T-helper 1 cell treated with Interleukin-12 subunit alpha and Interleukin-12 subunit beta and Interleukin-4 antibody, amounts not matched to agents 30 μg/mL and 1 μg/mL, for 36 hours (primary cell): ENCODE data around the gene KIAA1328.
"Not testable (repeated sequence)": the region's sequence is repeated elsewhere in the genome, so short reads cannot be mapped to it uniquely, and the experiment has no call there.

Experiments used
- H3K27ac Mint-ChIP-seq: one replicate; pipeline ENCODE4 v1.8.0; 2021; ENCODE audit warnings: mild to moderate bottlenecking, mixed read lengths
- H3K27me3 Mint-ChIP-seq: one replicate; pipeline ENCODE4 v1.8.0; 2021; ENCODE audit warnings: low read depth, mixed read lengths
- H3K36me3 Mint-ChIP-seq: one replicate; pipeline ENCODE4 v1.8.0; 2021; ENCODE audit warnings: low read depth, mixed read lengths
- H3K4me1 Mint-ChIP-seq: one replicate; pipeline ENCODE4 v1.8.0; 2021; ENCODE audit warnings: low read depth, mixed read lengths
- H3K4me3 Mint-ChIP-seq: one replicate; pipeline ENCODE4 v1.8.0; 2021; ENCODE audit warnings: mild to moderate bottlenecking, moderate library complexity, mixed read lengths
- H3K9me3 Mint-ChIP-seq: one replicate; pipeline ENCODE4 v1.8.0; 2021; ENCODE audit warnings: mixed read lengths

Gene KIAA1328

GRCh38 chr18:36909282-36909681 is 80.4 kb downstream of the KIAA1328 start:
- not testable (repeated sequence) for H3K36me3 Mint-ChIP-seq, H3K9me3 Mint-ChIP-seq, H3K27me3 Mint-ChIP-seq, H3K4me1 Mint-ChIP-seq, H3K4me3 Mint-ChIP-seq, H3K27ac Mint-ChIP-seq

GRCh38 chr18:36912887-36913286 is 84.0 kb downstream of the KIAA1328 start:
- H3K4me3 Mint-ChIP-seq = no peak overlapping the region
- no peak overlapping the region for H3K27ac Mint-ChIP-seq
- H3K27me3 Mint-ChIP-seq = no peaks in the 10 kb centered on the region
- peaks cover 2% of the 10 kb centered on the region for H3K36me3 Mint-ChIP-seq
- peaks cover 5% of the 10 kb centered on the region for H3K4me1 Mint-ChIP-seq
- H3K9me3 Mint-ChIP-seq = no peaks in the 10 kb centered on the region

GRCh38 chr18:36917907-36918306 is 89.0 kb downstream of the KIAA1328 start:
- no peaks in the 10 kb centered on the region for H3K9me3 Mint-ChIP-seq
- no peak overlapping the region for H3K4me3 Mint-ChIP-seq
- H3K27ac Mint-ChIP-seq = no peak overlapping the region
- H3K4me1 Mint-ChIP-seq = peaks cover 2% of the 10 kb centered on the region
- H3K36me3 Mint-ChIP-seq = peaks cover 2% of the 10 kb centered on the region
- H3K27me3 Mint-ChIP-seq = no peaks in the 10 kb centered on the region

- Mint-ChIP-seq H3K36me3 (no peaks in the 10 kb centered on the region), H3K4me1 (no peaks in the 10 kb centered on the region), H3K27ac (no peak overlapping the region), H3K4me3 (no peak overlapping the region), H3K9me3 (no peaks in the 10 kb centered on the region), H3K27me3 (no peaks in the 10 kb centered on the region)
These were observed 100.7 kb downstream of the KIAA1328 start for GRCh38 chr18:36929601-36930000.

- Mint-ChIP-seq H3K36me3 (no peaks in the 10 kb centered on the region), H3K9me3 (no peaks in the 10 kb centered on the region), H3K4me1 (no peaks in the 10 kb centered on the region), H3K27me3 (no peaks in the 10 kb centered on the region), H3K27ac (no peak overlapping the region), H3K4me3 (no peak overlapping the region)
These were observed 102.2 kb downstream of the KIAA1328 start for GRCh38 chr18:36931106-36931505.

GRCh38 chr18:36933552-36933951 is 104.6 kb downstream of the KIAA1328 start:
- no peaks in the 10 kb centered on the region for H3K27me3 Mint-ChIP-seq
- H3K4me1 Mint-ChIP-seq = no peaks in the 10 kb centered on the region
- no peak overlapping the region for H3K27ac Mint-ChIP-seq
- no peak overlapping the region for H3K4me3 Mint-ChIP-seq
- H3K9me3 Mint-ChIP-seq = peaks cover 7% of the 10 kb centered on the region
- H3K36me3 Mint-ChIP-seq = no peaks in the 10 kb centered on the region

GRCh38 chr18:36934884-36935283 is 106.0 kb downstream of the KIAA1328 start:
- Mint-ChIP-seq H3K4me1 (no peaks in the 10 kb centered on the region), H3K36me3 (no peaks in the 10 kb centered on the region), H3K4me3 (no peak overlapping the region), H3K27me3 (no peaks in the 10 kb centered on the region), H3K9me3 (peaks cover 7% of the 10 kb centered on the region), H3K27ac (no peak overlapping the region)

- Mint-ChIP-seq H3K27me3 (no peaks in the 10 kb centered on the region), H3K9me3 (no peaks in the 10 kb centered on the region), H3K27ac (no peak overlapping the region), H3K36me3 (no peaks in the 10 kb centered on the region), H3K4me3 (no peak overlapping the region), H3K4me1 (no peaks in the 10 kb centered on the region)
These were observed 113.3 kb downstream of the KIAA1328 start for GRCh38 chr18:36942264-36942663.

- H3K27me3 Mint-ChIP-seq = no peaks in the 10 kb centered on the region
- no peaks in the 10 kb centered on the region for H3K9me3 Mint-ChIP-seq
- H3K27ac Mint-ChIP-seq = no peak overlapping the region
- no peaks in the 10 kb centered on the region for H3K4me1 Mint-ChIP-seq
- H3K4me3 Mint-ChIP-seq = no peak overlapping the region
- no peaks in the 10 kb centered on the region for H3K36me3 Mint-ChIP-seq
These were observed 119.0 kb downstream of the KIAA1328 start for GRCh38 chr18:36947820-36948348.

GRCh38 chr18:36950282-36950681 is 121.4 kb downstream of the KIAA1328 start:
- no peak overlapping the region for H3K4me3 Mint-ChIP-seq
- H3K36me3 Mint-ChIP-seq = no peaks in the 10 kb centered on the region
- no peaks in the 10 kb centered on the region for H3K9me3 Mint-ChIP-seq
- no peak overlapping the region for H3K27ac Mint-ChIP-seq
- no peaks in the 10 kb centered on the region for H3K4me1 Mint-ChIP-seq
- H3K27me3 Mint-ChIP-seq = no peaks in the 10 kb centered on the region

GRCh38 chr18:36950960-36951359 is 122.0 kb downstream of the KIAA1328 start:
- Mint-ChIP-seq H3K27ac (no peak overlapping the region), H3K27me3 (no peaks in the 10 kb centered on the region), H3K9me3 (no peaks in the 10 kb centered on the region), H3K4me1 (no peaks in the 10 kb centered on the region), H3K36me3 (no peaks in the 10 kb centered on the region), H3K4me3 (no peak overlapping the region)

GRCh38 chr18:36953047-36953446 is 124.1 kb downstream of the KIAA1328 start:
- H3K27me3 Mint-ChIP-seq = no peaks in the 10 kb centered on the region
- H3K4me1 Mint-ChIP-seq = no peaks in the 10 kb centered on the region
- H3K9me3 Mint-ChIP-seq = peaks cover 3% of the 10 kb centered on the region
- H3K27ac Mint-ChIP-seq = no peak overlapping the region
- no peaks in the 10 kb centered on the region for H3K36me3 Mint-ChIP-seq
- H3K4me3 Mint-ChIP-seq = no peak overlapping the region

GRCh38 chr18:36960038-36960437 is 131.1 kb downstream of the KIAA1328 start:
- peaks cover 6% of the 10 kb centered on the region for H3K9me3 Mint-ChIP-seq
- H3K4me1 Mint-ChIP-seq = no peaks in the 10 kb centered on the region
- H3K36me3 Mint-ChIP-seq = peaks cover 5% of the 10 kb centered on the region
- no peak overlapping the region for H3K4me3 Mint-ChIP-seq
- H3K27me3 Mint-ChIP-seq = no peaks in the 10 kb centered on the region
- no peak overlapping the region for H3K27ac Mint-ChIP-seq

GRCh38 chr18:36963464-36963863 is 134.5 kb downstream of the KIAA1328 start:
- Mint-ChIP-seq H3K27me3 (no peaks in the 10 kb centered on the region), H3K36me3 (peaks cover 13% of the 10 kb centered on the region), H3K27ac (no peak overlapping the region)

GRCh38 chr18:36974686-36975085 is 145.8 kb downstream of the KIAA1328 start:
- Mint-ChIP-seq H3K4me1 (no peaks in the 10 kb centered on the region), H3K9me3 (peaks cover 29% of the 10 kb centered on the region), H3K36me3 (no peaks in the 10 kb centered on the region), H3K27me3 (no peaks in the 10 kb centered on the region), H3K4me3 (no peak overlapping the region), H3K27ac (no peak overlapping the region)

More at GRCh38 chr18:36963464-36963863, 134.5 kb downstream of the KIAA1328 start:
- Mint-ChIP-seq H3K4me3 (no peak overlapping the region), H3K4me1 (no peaks in the 10 kb centered on the region), H3K9me3 (peaks cover 22% of the 10 kb centered on the region)

GRCh38 chr18:36977121-36977520 is 148.2 kb downstream of the KIAA1328 start:
- H3K27ac Mint-ChIP-seq = no peak overlapping the region
- H3K27me3 Mint-ChIP-seq = no peaks in the 10 kb centered on the region
- H3K4me3 Mint-ChIP-seq = no peak overlapping the region
- H3K36me3 Mint-ChIP-seq = no peaks in the 10 kb centered on the region
- peaks cover 17% of the 10 kb centered on the region for H3K9me3 Mint-ChIP-seq
- no peaks in the 10 kb centered on the region for H3K4me1 Mint-ChIP-seq
